ENCODE measurements around the gene SZT2. TPM values are rescaled to one million over a fixed set of nuclear protein-coding genes. Genes with fewer than 3 reads are reported as not detected.

The SZT2 gene
- total RNA-seq, 1 donor from 2014 or later, result 11.0 TPM

- H3K27me3 Mint-ChIP-seq (ENCODE audit: insufficient read depth, low read depth), result peaks cover 4% of the 10 kb centered on the region
- H2AFZ ChIP-seq (replicated peaks), result no peak overlapping the region
- H3K4me1 Mint-ChIP-seq, result peaks cover 12% of the 10 kb centered on the region
- peaks cover 8% of the 10 kb centered on the region for H3F3A ChIP-seq (ENCODE audit: low read depth)
- peaks cover 12% of the 10 kb centered on the region for H3K36me3 Mint-ChIP-seq
- no peak for DNase-seq (ENCODE audit: low spot score)
- TF ChIP-seq EZH2 (IDR thresholded peaks at IDR 0.05) (no peak), EZH2phosphoT487 (IDR thresholded peaks at IDR 0.05) (no peak)
- TF ChIP-seq, protein P1, sequence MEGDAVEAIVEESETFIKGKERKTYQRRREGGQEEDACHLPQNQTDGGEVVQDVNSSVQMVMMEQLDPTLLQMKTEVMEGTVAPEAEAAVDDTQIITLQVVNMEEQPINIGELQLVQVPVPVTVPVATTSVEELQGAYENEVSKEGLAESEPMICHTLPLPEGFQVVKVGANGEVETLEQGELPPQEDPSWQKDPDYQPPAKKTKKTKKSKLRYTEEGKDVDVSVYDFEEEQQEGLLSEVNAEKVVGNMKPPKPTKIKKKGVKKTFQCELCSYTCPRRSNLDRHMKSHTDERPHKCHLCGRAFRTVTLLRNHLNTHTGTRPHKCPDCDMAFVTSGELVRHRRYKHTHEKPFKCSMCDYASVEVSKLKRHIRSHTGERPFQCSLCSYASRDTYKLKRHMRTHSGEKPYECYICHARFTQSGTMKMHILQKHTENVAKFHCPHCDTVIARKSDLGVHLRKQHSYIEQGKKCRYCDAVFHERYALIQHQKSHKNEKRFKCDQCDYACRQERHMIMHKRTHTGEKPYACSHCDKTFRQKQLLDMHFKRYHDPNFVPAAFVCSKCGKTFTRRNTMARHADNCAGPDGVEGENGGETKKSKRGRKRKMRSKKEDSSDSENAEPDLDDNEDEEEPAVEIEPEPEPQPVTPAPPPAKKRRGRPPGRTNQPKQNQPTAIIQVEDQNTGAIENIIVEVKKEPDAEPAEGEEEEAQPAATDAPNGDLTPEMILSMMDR (IDR thresholded peaks at IDR 0.05), result peak; percentile 29
- peaks cover 17% of the 10 kb centered on the region for H3K4me1 ChIP-seq
- H3K9me3 ChIP-seq (ENCODE audit: low read depth), result no peaks in the 10 kb centered on the region
- no peak overlapping the region for H3K4me3 Mint-ChIP-seq
- no peak overlapping the region for H3K27ac Mint-ChIP-seq
- H3K27me3 ChIP-seq, result no peaks in the 10 kb centered on the region
- H3K4me2 ChIP-seq, result no peak overlapping the region
- H4K20me1 ChIP-seq (ENCODE audit: low read depth), result peaks cover 16% of the 10 kb centered on the region
- no peak overlapping the region for H3K27ac ChIP-seq
- H3K9ac ChIP-seq, result no peak overlapping the region
- no peaks in the 10 kb centered on the region for H3K9me3 Mint-ChIP-seq
- H3K79me2 ChIP-seq (ENCODE audit: low read depth), result peaks cover 10% of the 10 kb centered on the region
- H3K36me3 ChIP-seq, result no peaks in the 10 kb centered on the region
- no peak overlapping the region for H3K4me3 ChIP-seq
Observed at GRCh38 chr1:43383449-43383848, 6.2 kb upstream of the SZT2 start.

DNA sequence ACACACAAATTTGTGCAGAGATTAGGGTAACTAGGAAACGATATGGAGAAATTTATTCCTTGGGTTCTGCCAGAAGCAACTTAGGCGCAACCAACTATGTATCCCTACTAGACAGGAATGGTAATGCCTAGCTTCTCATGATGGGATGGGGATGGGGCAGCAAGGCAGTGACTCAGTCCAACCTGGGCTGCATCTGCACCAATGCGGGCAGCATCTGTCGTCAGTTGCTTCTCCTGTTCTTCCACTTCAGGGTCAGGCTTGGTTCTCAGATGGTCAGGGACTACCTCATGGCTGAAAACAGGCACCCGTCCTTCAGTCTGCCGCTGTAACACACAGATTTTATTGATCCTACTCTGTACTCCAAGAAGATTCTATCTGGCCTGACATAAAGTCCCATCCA is 3.0 kb upstream of the SZT2 start:
- DNase-seq (ENCODE audit: low spot score), result no peak
- H3K4me3 Mint-ChIP-seq, result peak overlapping the region; percentile 9
- H3F3A ChIP-seq (ENCODE audit: low read depth), result peaks cover 20% of the 10 kb centered on the region
- H3K36me3 Mint-ChIP-seq, result peaks cover 7% of the 10 kb centered on the region
- H3K9me3 Mint-ChIP-seq, result no peaks in the 10 kb centered on the region
- no peak overlapping the region for H3K4me3 ChIP-seq
- H3K79me2 ChIP-seq (ENCODE audit: low read depth), result peaks cover 34% of the 10 kb centered on the region
- H3K4me2 ChIP-seq, result no peak overlapping the region
- H3K27ac Mint-ChIP-seq, result no peak overlapping the region
- no peaks in the 10 kb centered on the region for H3K9me3 ChIP-seq (ENCODE audit: low read depth)
- peaks cover 22% of the 10 kb centered on the region for H3K4me1 ChIP-seq
- no peaks in the 10 kb centered on the region for H3K27me3 ChIP-seq
- no peak for TF ChIP-seq EZH2phosphoT487 (IDR thresholded peaks at IDR 0.05)
- TF ChIP-seq, protein P1 (IDR thresholded peaks at IDR 0.05), result no peak
- TF ChIP-seq EZH2 (IDR thresholded peaks at IDR 0.05), result no peak
- H3K27me3 Mint-ChIP-seq (ENCODE audit: insufficient read depth, low read depth), result peaks cover 6% of the 10 kb centered on the region
- no peak overlapping the region for H3K27ac ChIP-seq
- H3K9ac ChIP-seq, result no peak overlapping the region
- H4K20me1 ChIP-seq (ENCODE audit: low read depth), result peaks cover 22% of the 10 kb centered on the region
- no peaks in the 10 kb centered on the region for H3K36me3 ChIP-seq
- no peak overlapping the region for H2AFZ ChIP-seq (replicated peaks)
- H3K4me1 Mint-ChIP-seq, result peaks cover 28% of the 10 kb centered on the region

DNA sequence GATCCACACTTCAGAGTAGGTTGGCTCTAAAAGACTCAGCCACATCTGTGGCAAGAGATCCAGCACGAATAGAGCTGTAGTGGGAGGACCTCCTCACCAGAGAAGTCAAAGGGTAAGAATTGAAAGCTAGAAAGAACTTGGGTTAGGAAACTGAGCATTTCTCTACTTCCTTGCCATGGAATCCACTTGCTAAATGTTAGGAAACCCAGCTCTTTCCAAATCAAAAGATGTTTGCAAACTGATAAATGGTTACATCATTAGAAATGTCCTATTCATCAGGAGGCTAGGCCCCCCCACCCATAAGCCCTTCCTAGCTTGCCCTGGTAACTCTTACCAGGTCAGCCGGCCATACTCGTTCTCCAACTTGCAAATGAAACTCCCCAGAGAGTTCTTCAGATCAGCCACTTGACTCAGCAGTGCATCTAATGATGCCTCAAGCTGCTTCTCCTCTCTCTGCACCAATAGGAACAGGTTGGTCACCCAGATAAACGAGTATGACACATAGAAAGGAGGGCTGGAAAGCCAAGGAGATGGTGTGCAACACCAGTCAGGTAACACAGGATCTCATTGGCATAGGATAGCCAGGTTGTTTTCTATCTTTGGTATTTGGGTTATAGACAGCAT is 1.6 kb upstream of the SZT2 start:
- Histone ChIP-seq H4K20me1 (ENCODE audit: low read depth) (peaks cover 16% of the 10 kb centered on the region), H3K4me1 (peaks cover 9% of the 10 kb centered on the region), H3K27me3 (no peaks in the 10 kb centered on the region), H3K36me3 (no peaks in the 10 kb centered on the region), H3K4me3 (no peak overlapping the region), H3F3A (ENCODE audit: low read depth) (peaks cover 12% of the 10 kb centered on the region), H3K9ac (no peak overlapping the region), H3K9me3 (ENCODE audit: low read depth) (no peaks in the 10 kb centered on the region), H3K4me2 (no peak overlapping the region), H2AFZ (replicated peaks) (no peak overlapping the region), H3K79me2 (ENCODE audit: low read depth) (peaks cover 34% of the 10 kb centered on the region), H3K27ac (no peak overlapping the region)
- DNase-seq (ENCODE audit: low spot score), result no peak
- Mint-ChIP-seq H3K4me1 (peaks cover 20% of the 10 kb centered on the region), H3K9me3 (no peaks in the 10 kb centered on the region), H3K27ac (no peak overlapping the region), H3K36me3 (peaks cover 7% of the 10 kb centered on the region), H3K27me3 (ENCODE audit: insufficient read depth, low read depth) (peaks cover 6% of the 10 kb centered on the region), H3K4me3 (peak overlapping the region; percentile 100)
- TF ChIP-seq EZH2phosphoT487 (IDR thresholded peaks at IDR 0.05) (no peak), EZH2 (IDR thresholded peaks at IDR 0.05) (no peak)
- TF ChIP-seq, protein P1 (IDR thresholded peaks at IDR 0.05), result no peak
